ENCODE data around the gene SLCO2A1.

- no peak for TF ChIP-seq CTCF (conservative IDR thresholded peaks at IDR 0.05 in 1 of 2, IDR thresholded peaks at IDR 0.05 in 1 of 2; ENCODE audit: low read depth in 1 of 2, low read length in 2 of 2)
- TF ChIP-seq EZH2 (IDR thresholded peaks at IDR 0.05; ENCODE audit: low read length, missing control alignments) = no peak
Observed at GRCh38 chr3:134054881-134055280, 25.2 kb upstream of the SLCO2A1 start.

All from fibroblast of lung (primary cell).